NCI-H748 (cell line): ENCODE measurements around the gene WDR64.
"Not testable (repeated sequence)": the region's sequence is repeated elsewhere in the genome, so short reads cannot be mapped to it uniquely, and the experiment has no call there.

Experiments
- DNase-seq: peaks from one replicate; lab custom pipeline; 2025; ENCODE audit not compliant: unreplicated experiment; lab: John Stamatoyannopoulos, UW

The WDR64 gene

GRCh38 chr1:241787691-241788090 lies 135.6 kb downstream of the WDR64 start:
- no peak for DNase-seq

- DNase-seq = no peak
These were observed 137.0 kb downstream of the WDR64 start for GRCh38 chr1:241789061-241789460.

- DNase-seq = no peak
These were observed 147.3 kb downstream of the WDR64 start for GRCh38 chr1:241799416-241799815.

GRCh38 chr1:241800640-241801039 lies 148.6 kb downstream of the WDR64 start:
- DNase-seq = no peak

GRCh38 chr1:241802863-241803262 lies 150.8 kb downstream of the WDR64 start:
- DNase-seq = no peak

- DNase-seq = not testable (repeated sequence)
These were observed 152.6 kb downstream of the WDR64 start for GRCh38 chr1:241804706-241805105.

- DNase-seq = no peak
These were observed 156.2 kb downstream of the WDR64 start for GRCh38 chr1:241808265-241808664.

- DNase-seq = no peak
These were observed 158.8 kb downstream of the WDR64 start for GRCh38 chr1:241810769-241811405.

- DNase-seq = no peak
These were observed 161.8 kb downstream of the WDR64 start for GRCh38 chr1:241813768-241814320.

- no peak for DNase-seq
These were observed 163.9 kb downstream of the WDR64 start for GRCh38 chr1:241816008-241816407.

- DNase-seq = no peak
These were observed 165.3 kb downstream of the WDR64 start for GRCh38 chr1:241817331-241817792.

GRCh38 chr1:241817956-241818612 lies 166.0 kb downstream of the WDR64 start:
- DNase-seq = no peak

- DNase-seq = no peak
These were observed 167.3 kb downstream of the WDR64 start for GRCh38 chr1:241819340-241819866.

- DNase-seq = no peak
These were observed 169.3 kb downstream of the WDR64 start for GRCh38 chr1:241821363-241821762.

- DNase-seq = no peak
These were observed 170.8 kb downstream of the WDR64 start for GRCh38 chr1:241822846-241823245.

- DNase-seq = no peak
These were observed 171.8 kb downstream of the WDR64 start for GRCh38 chr1:241823925-241824324.

- no peak for DNase-seq
These were observed 173.5 kb downstream of the WDR64 start for GRCh38 chr1:241825581-241825980.

GRCh38 chr1:241826613-241827012 lies 174.5 kb downstream of the WDR64 start:
- not testable (repeated sequence) for DNase-seq

GRCh38 chr1:241827264-241827663 lies 175.2 kb downstream of the WDR64 start:
- no peak for DNase-seq

GRCh38 chr1:241828463-241829021 lies 176.5 kb downstream of the WDR64 start:
- DNase-seq = no peak

GRCh38 chr1:241829468-241829867 lies 177.4 kb downstream of the WDR64 start:
- no peak for DNase-seq
